ENCODE measurements around the gene PCED1B.
"Not testable (repeated sequence)": the region's sequence is repeated elsewhere in the genome, so short reads cannot be mapped to it uniquely, and the experiment has no call there.

DNA sequence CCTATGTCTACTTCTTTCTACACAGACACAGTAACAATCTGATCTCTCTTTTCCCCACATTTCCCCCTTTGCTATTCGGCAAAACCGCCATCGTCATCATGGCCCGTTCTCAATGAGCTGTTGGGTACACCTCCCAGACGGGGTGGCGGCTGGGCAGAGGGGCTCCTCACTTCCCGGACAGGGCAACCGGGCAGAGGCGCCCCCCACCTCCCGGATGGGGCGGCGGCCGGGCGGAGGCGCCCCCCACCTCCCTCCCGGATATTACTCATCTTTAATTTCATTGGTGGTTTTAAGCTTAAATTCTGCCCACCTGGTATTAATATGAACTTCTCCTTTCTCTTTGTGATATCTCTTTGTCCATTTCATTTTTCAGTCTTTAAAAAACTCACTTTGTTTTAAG lies 90.9 kb downstream of the PCED1B start:
- TF ChIP-seq, protein P1, sequence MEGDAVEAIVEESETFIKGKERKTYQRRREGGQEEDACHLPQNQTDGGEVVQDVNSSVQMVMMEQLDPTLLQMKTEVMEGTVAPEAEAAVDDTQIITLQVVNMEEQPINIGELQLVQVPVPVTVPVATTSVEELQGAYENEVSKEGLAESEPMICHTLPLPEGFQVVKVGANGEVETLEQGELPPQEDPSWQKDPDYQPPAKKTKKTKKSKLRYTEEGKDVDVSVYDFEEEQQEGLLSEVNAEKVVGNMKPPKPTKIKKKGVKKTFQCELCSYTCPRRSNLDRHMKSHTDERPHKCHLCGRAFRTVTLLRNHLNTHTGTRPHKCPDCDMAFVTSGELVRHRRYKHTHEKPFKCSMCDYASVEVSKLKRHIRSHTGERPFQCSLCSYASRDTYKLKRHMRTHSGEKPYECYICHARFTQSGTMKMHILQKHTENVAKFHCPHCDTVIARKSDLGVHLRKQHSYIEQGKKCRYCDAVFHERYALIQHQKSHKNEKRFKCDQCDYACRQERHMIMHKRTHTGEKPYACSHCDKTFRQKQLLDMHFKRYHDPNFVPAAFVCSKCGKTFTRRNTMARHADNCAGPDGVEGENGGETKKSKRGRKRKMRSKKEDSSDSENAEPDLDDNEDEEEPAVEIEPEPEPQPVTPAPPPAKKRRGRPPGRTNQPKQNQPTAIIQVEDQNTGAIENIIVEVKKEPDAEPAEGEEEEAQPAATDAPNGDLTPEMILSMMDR (IDR thresholded peaks at IDR 0.05) = not testable (repeated sequence)
- TF ChIP-seq POLR2A (IDR thresholded peaks at IDR 0.05) = not testable (repeated sequence)
